ENCODE results near the gene COL13A1.

- TF ChIP-seq CTCF (IDR thresholded peaks at IDR 0.05 in 2 of 3, conservative IDR thresholded peaks at IDR 0.05 in 1 of 3; ENCODE audit: borderline replicate concordance in 1 of 3, insufficient read depth in 1 of 3, low read depth in 2 of 3, low read length in 2 of 3): no peak
- no peak for TF ChIP-seq CEBPB (IDR thresholded peaks at IDR 0.05; ENCODE audit: low read depth)
- TF ChIP-seq POLR2A (IDR thresholded peaks at IDR 0.05; ENCODE audit: borderline replicate concordance, extremely low read depth, insufficient read depth, insufficient read length): no peak
Observed at GRCh38 chr10:69979174-69979573, 177.5 kb downstream of the COL13A1 start.
